IPS DF 4.7 (cell line): ENCODE results near the gene GPC5.
"Not testable (repeated sequence)": the region's sequence is repeated elsewhere in the genome, so short reads cannot be mapped to it uniquely, and the experiment has no call there.

Experiments
- DNase-seq: peaks from one replicate; pipeline ENCODE4 v3.0.0-alpha.2; 2013; ENCODE audit warnings: low spot score; ENCODE audit errors: extremely low read depth

Gene GPC5

DNA sequence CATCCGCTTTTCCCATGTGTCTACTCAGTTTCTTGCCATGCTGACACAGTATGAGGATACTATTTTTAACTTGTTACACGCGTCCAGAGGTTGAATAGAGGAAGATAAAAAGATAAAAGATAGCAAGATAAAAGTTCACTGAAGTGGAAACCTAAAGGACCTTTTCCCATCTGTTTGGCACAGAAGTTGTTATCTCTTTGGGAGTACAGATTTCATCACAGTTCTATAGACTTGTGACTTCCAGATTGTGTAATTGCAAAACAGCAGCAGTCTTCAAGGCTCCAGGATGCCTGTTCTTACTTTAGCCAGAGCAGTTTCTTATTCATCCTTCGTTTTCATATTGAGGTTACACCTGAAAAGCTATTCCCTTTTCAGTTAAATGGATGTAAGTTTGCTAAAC, 369.2 kb downstream of the GPC5 start:
- no peak for DNase-seq

DNA sequence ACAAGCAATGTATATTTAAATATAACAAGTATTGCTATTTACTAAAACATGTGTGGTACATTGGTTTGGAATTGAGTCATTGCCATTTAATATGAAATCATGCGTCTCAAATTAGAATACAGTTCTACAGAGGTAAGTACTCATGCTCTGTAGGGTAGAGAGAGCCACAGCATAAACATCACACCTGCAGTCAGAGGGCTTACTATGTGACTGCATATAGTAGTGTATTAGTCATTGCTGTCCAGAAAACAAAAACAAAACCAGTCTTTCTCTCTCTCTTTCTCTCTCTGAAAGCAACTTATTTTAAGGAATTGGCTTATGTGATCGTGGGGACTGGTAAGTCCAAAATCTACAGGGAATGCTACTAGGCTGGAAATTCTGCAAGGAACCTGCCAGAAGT, 370.3 kb downstream of the GPC5 start:
- DNase-seq = no peak

DNA sequence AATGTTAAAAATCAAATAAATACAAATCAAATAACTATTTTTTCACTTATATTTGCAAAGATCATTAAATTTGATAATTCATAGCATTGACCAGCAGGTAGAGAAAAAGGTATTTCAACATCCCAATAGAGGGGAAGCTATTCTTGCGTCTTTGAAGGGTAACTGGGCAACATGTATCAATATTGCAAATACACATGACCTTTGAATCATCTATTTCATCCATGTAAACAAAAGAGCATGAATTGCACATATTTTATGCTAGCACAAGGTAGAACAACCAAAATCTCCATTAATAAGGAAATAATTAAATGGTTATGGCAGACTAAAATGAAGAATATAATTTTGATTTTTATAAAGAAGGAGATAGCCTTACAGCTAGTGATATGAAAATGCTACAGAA, 372.8 kb downstream of the GPC5 start:
- no peak for DNase-seq

DNA sequence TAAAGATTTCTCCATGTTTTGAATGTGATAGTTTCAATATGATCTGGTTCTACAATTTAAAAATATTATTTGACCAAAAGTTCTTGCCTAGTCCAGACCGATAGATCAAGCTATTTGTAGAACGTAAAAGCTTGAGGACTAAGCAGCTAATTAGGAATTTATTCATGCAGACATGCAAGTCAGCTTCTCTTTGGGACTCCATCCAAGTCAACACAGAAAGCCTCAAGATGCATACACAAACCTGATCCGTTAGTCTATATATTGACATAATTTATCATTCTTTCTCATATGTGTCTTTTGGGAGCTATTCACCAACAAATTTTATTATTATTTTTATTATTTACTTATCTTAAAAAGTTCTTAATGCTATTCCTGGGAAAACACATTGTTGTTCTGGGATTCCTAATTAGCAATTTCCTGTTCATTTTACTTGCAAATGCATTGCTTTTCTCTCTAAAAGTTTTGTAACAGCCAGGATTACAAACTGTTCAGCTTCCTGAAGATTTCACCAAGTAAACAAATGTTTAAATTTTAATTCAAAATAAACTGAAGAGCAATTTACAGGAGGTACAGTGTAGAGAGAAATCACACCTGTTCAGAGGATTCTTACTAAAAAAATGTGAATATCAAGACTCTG, 375.3 kb downstream of the GPC5 start:
- DNase-seq = no peak

DNA sequence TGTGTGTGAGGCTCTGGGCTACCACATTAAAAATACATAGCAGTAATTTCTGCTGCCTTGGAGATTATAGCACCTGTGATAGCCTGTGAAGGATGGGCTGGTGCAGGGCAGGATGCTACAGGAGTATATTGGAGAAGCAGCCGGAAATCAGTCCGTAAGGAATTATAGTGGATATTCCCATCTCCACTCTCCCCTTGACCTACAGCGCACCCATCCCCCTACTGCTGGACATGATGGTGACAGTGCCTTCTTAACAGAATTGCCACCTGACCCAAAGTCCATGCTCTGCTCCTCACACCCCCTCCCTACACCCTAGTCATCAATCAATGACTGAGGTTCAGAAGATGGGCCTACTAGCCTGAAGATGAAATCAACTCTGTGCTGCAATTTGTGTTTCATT, 376.0 kb downstream of the GPC5 start:
- DNase-seq = no peak

DNA sequence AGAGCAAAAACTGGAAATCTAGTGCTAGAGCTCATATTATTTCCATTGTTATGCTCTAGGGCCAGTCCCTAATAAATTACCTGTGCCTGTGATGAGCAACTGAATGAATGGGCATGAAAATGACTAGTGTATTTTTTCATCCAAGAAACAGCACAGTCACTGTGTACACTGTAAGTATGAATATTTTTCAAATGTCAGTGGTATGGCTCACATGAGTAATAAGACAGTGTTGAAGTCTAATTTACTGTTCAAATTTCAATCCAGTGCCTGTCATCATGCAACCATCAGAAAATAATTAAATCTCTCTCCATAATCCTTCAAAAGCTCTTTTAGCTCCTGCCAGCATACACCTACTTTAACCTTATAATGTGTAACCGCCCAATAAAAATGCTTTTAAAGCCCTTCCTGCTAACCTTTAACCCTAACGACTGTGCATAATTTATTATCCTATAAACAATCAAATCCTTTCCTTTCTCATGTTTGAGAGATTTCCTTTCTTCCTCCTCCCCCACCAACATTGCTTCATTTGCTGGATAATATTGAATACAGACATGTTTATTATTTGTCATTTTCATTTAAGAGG, 378.3 kb downstream of the GPC5 start:
- no peak for DNase-seq

DNA sequence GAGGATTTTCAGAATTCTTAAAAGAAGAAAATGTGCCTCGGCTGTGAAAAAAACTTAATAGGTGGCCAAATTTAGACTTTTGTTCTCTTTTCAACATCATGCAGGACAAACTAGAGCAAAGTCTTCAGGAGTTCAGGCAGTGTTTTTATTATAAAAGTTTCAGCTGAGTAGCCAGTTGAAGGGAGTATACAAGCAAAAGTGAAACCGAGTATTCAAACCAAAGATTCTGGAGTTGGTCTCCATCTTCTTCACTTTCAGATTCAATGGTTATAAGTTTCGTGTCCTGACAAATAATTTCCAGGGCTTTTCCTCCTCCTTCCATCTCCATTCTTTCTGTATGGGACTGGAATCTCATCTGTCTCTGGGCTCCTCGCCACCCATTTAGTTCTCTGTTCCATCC, 379.7 kb downstream of the GPC5 start:
- no peak for DNase-seq

DNA sequence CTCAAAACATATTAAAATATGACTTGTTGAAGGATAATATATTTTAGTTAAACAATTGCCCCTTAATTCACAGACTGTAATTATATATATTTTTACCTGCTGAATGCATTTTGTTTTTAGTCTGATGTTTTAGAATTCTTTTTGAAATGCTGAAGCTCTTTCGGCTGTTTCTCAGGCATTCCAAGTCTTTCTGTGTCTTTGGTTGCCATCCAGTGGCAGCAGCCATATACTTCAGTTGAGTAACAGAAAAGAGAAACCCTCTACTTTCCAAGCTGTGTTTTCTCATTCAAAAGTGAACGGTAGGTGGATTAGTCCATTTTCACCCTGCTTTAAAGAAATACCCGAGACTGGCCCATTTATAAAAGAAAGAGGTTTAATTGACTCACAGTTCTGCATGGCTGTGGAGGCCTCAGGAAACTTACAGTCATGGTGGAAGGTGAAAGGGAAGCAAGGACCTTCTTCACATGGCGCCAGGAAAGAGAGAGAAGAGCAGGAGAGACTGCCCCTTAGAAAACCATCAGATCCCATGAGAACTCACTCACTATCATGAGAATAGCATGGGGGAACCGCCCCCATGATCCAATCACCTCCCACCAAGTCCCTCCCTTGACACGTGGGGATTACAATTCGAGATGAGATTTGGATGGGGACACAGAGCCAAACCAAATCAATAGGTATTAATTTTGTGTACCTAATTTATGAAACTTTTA, 383.7 kb downstream of the GPC5 start:
- not testable (repeated sequence) for DNase-seq

- DNase-seq = no peak
These were observed 387.2 kb downstream of the GPC5 start for GRCh38 chr13:91785431-91786119.

DNA sequence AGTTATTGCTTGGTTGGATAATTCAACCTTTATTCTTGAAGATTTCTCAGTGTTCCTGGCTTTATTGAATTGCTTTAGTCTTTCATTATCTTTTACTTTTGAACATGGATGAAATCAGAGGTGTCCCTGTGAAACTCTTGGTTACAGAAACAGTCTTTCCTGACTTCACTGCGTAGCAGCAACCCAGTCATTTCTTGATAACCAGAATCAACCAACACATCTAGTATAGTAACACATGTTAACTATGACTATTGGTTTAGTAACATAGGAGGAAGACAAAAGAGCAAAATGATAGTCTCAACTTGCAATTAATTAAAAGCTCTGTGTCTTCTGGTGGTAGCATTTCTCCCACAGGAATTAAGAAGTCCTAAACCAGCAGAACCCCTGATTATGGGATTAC, 393.6 kb downstream of the GPC5 start:
- DNase-seq = no peak

DNA sequence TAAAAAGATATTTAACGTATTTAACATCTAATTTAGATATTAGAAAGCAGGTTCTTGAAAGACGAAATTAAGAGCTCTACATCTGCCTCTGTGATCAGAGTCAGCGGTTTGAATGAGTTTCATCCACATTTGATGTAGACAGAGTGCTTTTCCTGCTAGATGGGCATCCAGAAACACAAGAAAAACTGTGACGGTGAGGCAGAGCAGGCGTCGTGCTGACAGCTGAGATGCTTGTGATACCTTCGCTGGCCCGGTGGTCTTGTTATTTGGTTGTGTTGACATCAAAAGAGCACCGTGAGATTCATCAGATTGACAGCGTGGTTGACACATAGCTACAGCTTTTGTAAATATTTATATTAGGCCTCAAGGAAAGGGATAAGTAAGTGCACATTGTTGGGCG, 399.1 kb downstream of the GPC5 start:
- DNase-seq = no peak

GRCh38 chr13:91798338-91798737, 399.9 kb downstream of the GPC5 start:
- not testable (repeated sequence) for DNase-seq

DNA sequence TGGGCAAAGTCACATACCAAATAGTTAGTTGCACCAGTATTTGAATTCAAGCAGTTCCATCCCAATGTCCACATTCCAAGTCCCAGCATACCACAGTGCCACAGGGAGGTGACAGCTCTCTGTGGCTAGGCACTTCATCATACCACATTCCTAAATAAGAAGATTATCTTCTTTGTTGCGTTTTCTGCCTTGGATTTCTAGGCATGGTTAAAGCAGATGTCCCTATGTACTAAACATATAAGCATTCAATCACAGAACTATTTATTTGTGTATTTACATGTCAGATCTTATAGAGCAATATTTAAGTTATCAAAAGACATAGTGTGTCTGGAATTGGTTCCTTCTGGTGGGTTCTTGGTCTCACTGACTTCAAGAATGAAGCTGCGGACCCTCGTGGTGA, 403.4 kb downstream of the GPC5 start:
- DNase-seq = not testable (repeated sequence)

DNA sequence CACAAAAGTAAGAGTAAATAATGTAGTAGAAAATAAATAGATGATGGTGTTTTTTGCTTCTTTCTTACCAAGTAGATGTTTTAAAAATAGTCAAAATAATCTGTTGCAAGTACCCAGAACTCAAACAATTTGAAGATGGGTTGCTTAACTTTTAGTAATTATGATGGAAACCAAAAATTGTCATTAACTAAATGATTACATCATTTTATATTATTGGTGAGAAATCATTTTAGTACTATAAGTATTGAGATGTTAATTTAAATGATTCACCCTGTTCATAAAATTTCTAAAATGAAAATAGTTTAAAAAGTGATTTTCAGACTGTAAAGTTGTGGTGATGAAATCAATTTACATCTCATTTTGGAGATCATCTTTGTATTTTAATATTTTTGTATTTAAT, 404.5 kb downstream of the GPC5 start:
- no peak for DNase-seq

DNA sequence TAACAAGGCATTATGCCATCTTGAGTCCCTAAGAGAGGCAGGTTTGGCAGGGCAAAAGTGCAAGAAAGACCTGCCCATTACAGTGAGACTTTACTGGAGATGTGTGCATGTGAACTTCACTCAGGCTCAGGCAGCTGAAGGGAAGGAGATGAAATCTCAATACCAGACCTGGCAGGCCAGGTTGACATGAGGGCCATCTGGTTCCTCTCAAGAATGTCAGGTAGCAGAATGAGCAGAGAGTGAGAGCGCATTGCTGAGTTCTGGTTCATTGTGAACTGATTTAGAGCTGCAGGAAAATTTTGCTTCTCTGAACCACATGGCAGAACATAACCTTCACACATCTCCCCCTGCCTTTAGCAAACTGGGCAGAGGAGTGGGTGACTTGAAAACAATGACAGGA, 406.3 kb downstream of the GPC5 start:
- no peak for DNase-seq

DNA sequence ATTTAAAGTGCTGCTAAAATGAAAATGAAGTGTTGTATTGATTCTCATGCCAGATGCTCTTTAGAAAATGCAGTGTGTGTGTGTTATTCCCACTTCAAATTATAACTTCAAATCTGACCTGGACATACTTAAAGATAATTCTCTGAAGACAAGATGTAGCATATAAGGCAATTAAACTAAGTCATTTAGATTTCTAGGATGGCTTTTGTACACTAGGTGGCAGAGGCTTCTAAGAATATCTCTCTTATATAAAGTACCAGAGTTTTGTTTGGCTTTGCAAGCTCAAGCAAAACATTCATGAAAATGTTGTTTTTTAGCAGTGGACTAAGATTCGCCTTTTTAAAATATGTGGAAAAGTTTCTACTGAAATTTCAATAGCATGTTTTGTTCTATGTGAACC, 407.2 kb downstream of the GPC5 start:
- DNase-seq = no peak

- no peak for DNase-seq
These were observed 410.7 kb downstream of the GPC5 start for GRCh38 chr13:91809161-91809560.

GRCh38 chr13:91813253-91813652, 414.8 kb downstream of the GPC5 start:
- DNase-seq = no peak

- no peak for DNase-seq
These were observed 417.9 kb downstream of the GPC5 start for GRCh38 chr13:91816263-91816807.

DNA sequence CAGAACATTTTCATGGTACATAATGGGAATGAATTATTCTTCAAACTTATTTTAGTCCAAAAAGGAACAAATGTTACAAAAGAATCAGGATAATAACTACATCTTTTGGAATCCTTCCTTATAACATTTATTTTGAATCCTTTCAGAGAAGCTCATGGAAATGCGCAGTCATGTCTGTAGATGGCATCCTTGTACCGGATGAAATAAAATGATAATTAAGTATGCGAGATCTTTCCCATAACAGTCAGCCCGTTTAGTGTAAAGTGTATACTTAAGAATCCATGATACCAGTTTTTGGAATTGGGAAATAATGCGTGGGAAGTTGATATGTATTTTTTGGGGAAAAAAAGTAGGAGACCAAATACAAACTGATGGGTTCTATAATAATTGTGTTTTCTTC, 418.8 kb downstream of the GPC5 start:
- DNase-seq = no peak

DNA sequence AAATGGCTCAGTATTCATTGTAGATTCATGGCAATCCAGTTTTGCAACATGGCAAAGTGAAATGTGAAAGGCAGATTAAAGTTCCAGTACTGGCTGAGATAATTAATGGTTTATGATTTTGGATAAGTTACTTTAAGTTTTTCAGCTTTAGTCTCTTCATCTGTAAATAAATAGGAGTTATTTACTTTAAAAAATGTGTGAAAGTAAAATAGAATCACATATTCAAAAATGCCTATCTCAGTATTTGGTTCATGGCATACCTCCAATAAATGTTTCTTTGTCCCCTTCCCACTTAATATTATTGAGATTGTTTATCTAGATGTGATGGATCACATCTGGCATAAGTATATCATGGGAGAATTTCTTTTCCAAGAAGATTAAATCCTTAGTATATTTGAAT, 426.0 kb downstream of the GPC5 start:
- no peak for DNase-seq

- DNase-seq = no peak
These were observed 427.1 kb downstream of the GPC5 start for GRCh38 chr13:91825516-91825915.
